SK-N-SH treated with all-trans-retinoic acid at 6 μM for 48 hours (cell line): ENCODE data around the gene C11orf21.
A peak's percentile ranks its signal among the peaks of the same experiment; 100 is the strongest.

Experiments used
- ATAC-seq: fragments of 200-7000 bp; cut with Tn5 transposase; 3 replicates; pipeline ENCODE4 v1.9.1; 2020; ENCODE audit warnings: mild to moderate bottlenecking, moderate library complexity
- ARNTL ChIP-seq: fragments of 450-650 bp; formaldehyde crosslinking; IDR thresholded peaks from 2 replicates; pipeline ENCODE4 v1.5.0; 2020; ENCODE audit warnings: low read depth, mild to moderate bottlenecking, moderate library complexity, borderline replicate concordance
- CSDC2 ChIP-seq: fragments of 250-450 bp; sonication (Bioruptor Pico); IDR thresholded peaks from 2 replicates; pipeline ENCODE4 v1.5.0; 2020; ENCODE audit warnings: mild to moderate bottlenecking, moderate library complexity
- ESRRG ChIP-seq: fragments of 250-450 bp; sonication (Bioruptor Pico); IDR thresholded peaks from 2 replicates; pipeline ENCODE4 v1.6.1; 2021; ENCODE audit warnings: mild to moderate bottlenecking
- GLIS3 ChIP-seq: fragments of 250-450 bp; sonication (Bioruptor Pico); IDR thresholded peaks from 2 replicates; pipeline ENCODE4 v1.5.0; 2020; ENCODE audit warnings: mild to moderate bottlenecking, moderate library complexity
- ISL1 ChIP-seq: fragments of 250-450 bp; sonication (Bioruptor Pico); IDR thresholded peaks from 2 replicates; pipeline ENCODE4 v2.1.2; 2022; ENCODE audit warnings: mild to moderate bottlenecking, moderate library complexity
- OSR1 ChIP-seq: fragments of 250-450 bp; sonication (Bioruptor Pico); IDR thresholded peaks from 2 replicates; pipeline ENCODE4 v1.8.0; 2022; ENCODE audit warnings: moderate library complexity, mild to moderate bottlenecking, inconsistent platforms
- PATZ1 ChIP-seq: fragments of 250-450 bp; sonication (Bioruptor Pico); IDR thresholded peaks from 2 replicates; pipeline ENCODE4 v1.8.0; 2020; ENCODE audit warnings: mild to moderate bottlenecking, moderate library complexity, borderline replicate concordance
- PPARA ChIP-seq: fragments of 250-450 bp; sonication (Bioruptor Pico); IDR thresholded peaks from 2 replicates; pipeline ENCODE4 v1.5.0; 2020; ENCODE audit warnings: mild to moderate bottlenecking, borderline replicate concordance
- RARB ChIP-seq: fragments of 250-450 bp; sonication (Bioruptor Pico); IDR thresholded peaks from 2 replicates; pipeline ENCODE4 v1.8.0; 2021; ENCODE audit warnings: mild to moderate bottlenecking, moderate library complexity
- SNAI2 ChIP-seq: fragments of 250-450 bp; sonication (Bioruptor Pico); IDR thresholded peaks from 2 replicates; pipeline ENCODE4 v1.5.0; 2020; ENCODE audit warnings: mild to moderate bottlenecking, moderate library complexity
- TCF4 ChIP-seq: fragments of 250-450 bp; sonication (Bioruptor Pico); IDR thresholded peaks from 2 replicates; pipeline ENCODE4 v1.8.0; 2021; ENCODE audit warnings: mild to moderate bottlenecking, moderate library complexity, borderline replicate concordance
- TOX ChIP-seq: fragments of 250-450 bp; sonication (Bioruptor Pico); IDR thresholded peaks from 2 replicates; pipeline ENCODE4 v1.8.0; 2021; ENCODE audit warnings: mild to moderate bottlenecking, moderate library complexity, borderline replicate concordance
- TSHZ2 ChIP-seq: fragments of 250-450 bp; sonication (Bioruptor Pico); IDR thresholded peaks from 2 replicates; pipeline ENCODE4 v1.5.0; 2020; ENCODE audit warnings: mild to moderate bottlenecking, moderate library complexity
- ZC3H10 ChIP-seq: fragments of 250-450 bp; sonication (Bioruptor Pico); IDR thresholded peaks from 2 replicates; pipeline ENCODE4 v1.5.1; 2021; ENCODE audit warnings: mild to moderate bottlenecking, moderate library complexity
- ZFP3 ChIP-seq: fragments of 250-450 bp; sonication (Bioruptor Pico); IDR thresholded peaks from 2 replicates; pipeline ENCODE4 v1.5.0; 2020; ENCODE audit warnings: mild to moderate bottlenecking, moderate library complexity
- ZFP30 ChIP-seq: fragments of 450-650 bp; formaldehyde crosslinking; IDR thresholded peaks from 2 replicates; pipeline ENCODE4 v1.5.0; 2022; ENCODE audit warnings: mild to moderate bottlenecking, moderate library complexity
- ZNF8 ChIP-seq: fragments of 450-650 bp; formaldehyde crosslinking; IDR thresholded peaks from 2 replicates; pipeline ENCODE4 v1.5.0; 2020; ENCODE audit warnings: mild to moderate bottlenecking, moderate library complexity
- TF ChIP-seq, protein P1 (sequence below): fragments of 250-450 bp; sonication (Bioruptor Pico); IDR thresholded peaks from 2 replicates; pipeline ENCODE4 v1.5.1; 2021; ENCODE audit warnings: mild to moderate bottlenecking, moderate library complexity
- TF ChIP-seq, protein P2 (sequence below): fragments of 250-450 bp; sonication (Bioruptor Pico); IDR thresholded peaks from 2 replicates; pipeline ENCODE4 v1.8.0; 2021; ENCODE audit warnings: low read depth, mild to moderate bottlenecking, moderate library complexity, borderline replicate concordance

Gene C11orf21

GRCh38 chr11:2269601-2270321 lies 32.0 kb downstream of the C11orf21 start:
- no peak for TF ChIP-seq RARB (CRISPR knock-in tag)
- TF ChIP-seq, protein P1, sequence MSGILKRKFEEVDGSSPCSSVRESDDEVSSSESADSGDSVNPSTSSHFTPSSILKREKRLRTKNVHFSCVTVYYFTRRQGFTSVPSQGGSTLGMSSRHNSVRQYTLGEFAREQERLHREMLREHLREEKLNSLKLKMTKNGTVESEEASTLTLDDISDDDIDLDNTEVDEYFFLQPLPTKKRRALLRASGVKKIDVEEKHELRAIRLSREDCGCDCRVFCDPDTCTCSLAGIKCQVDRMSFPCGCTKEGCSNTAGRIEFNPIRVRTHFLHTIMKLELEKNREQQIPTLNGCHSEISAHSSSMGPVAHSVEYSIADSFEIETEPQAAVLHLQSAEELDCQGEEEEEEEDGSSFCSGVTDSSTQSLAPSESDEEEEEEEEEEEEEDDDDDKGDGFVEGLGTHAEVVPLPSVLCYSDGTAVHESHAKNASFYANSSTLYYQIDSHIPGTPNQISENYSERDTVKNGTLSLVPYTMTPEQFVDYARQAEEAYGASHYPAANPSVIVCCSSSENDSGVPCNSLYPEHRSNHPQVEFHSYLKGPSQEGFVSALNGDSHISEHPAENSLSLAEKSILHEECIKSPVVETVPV (CRISPR knock-in tag): no peak
- no peak for TF ChIP-seq ZC3H10
- no peak for TF ChIP-seq ZNF8 (CRISPR knock-in tag)
- TF ChIP-seq ARNTL (CRISPR knock-in tag): no peak
- no peak for TF ChIP-seq ESRRG
- TF ChIP-seq ZFP3 (CRISPR knock-in tag): no peak
- no peak for TF ChIP-seq PPARA (CRISPR knock-in tag)
- ATAC-seq: peak; percentile 68

DNA sequence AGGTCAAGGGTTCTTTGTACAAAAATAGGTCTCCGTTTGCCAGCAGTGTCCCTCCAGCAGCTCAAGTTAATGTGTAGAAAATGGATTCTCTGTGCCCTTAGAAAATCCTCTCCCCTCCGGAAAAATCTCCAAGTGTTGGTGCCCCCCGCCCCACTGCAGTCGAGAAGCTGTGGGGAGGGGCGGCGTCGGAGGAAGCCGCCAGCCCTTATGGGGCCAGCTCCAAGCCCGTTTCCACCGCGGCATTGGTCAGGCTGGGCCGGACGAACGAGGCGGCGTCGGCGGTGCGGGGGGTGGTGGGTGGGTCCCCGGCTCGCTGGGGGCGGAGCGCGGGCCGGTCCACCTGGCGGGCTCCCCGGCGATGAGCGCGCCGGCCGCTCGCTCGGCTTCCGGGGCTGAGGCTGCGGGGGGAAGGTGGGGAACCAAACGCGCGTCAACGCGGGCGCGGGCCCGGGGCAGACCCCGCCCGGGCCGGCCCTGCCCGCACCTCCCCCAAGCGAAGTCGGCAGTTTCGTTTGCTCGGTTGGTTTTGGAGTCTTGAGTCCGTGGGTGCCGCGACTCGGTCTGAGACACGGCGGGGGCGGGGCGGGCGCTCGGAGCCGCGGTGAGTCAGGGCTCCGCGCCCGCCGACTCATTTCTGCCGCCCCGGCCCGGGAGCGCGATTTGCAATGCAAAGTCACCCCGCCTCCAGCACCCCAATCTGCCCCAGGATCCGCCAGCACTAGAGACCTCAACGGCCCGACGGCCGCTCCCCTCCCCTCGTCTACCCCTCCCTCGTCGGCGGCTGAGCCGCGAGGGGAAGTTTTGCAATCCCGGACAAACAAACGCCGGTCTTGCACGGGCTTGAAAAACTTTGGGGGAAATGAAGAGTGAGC lies 32.8 kb downstream of the C11orf21 start:
- no peak for TF ChIP-seq CSDC2 (CRISPR knock-in tag)
- no peak for TF ChIP-seq TOX
- TF ChIP-seq, protein P2, sequence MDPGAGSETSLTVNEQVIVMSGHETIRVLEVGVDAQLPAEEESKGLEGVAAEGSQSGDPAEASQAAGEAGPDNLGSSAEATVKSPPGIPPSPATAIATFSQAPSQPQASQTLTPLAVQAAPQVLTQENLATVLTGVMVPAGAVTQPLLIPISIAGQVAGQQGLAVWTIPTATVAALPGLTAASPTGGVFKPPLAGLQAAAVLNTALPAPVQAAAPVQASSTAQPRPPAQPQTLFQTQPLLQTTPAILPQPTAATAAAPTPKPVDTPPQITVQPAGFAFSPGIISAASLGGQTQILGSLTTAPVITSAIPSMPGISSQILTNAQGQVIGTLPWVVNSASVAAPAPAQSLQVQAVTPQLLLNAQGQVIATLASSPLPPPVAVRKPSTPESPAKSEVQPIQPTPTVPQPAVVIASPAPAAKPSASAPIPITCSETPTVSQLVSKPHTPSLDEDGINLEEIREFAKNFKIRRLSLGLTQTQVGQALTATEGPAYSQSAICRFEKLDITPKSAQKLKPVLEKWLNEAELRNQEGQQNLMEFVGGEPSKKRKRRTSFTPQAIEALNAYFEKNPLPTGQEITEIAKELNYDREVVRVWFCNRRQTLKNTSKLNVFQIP (CRISPR knock-in tag): no peak
- no peak for TF ChIP-seq OSR1 (CRISPR knock-in tag)
- TF ChIP-seq TCF4 (CRISPR knock-in tag): no peak

DNA sequence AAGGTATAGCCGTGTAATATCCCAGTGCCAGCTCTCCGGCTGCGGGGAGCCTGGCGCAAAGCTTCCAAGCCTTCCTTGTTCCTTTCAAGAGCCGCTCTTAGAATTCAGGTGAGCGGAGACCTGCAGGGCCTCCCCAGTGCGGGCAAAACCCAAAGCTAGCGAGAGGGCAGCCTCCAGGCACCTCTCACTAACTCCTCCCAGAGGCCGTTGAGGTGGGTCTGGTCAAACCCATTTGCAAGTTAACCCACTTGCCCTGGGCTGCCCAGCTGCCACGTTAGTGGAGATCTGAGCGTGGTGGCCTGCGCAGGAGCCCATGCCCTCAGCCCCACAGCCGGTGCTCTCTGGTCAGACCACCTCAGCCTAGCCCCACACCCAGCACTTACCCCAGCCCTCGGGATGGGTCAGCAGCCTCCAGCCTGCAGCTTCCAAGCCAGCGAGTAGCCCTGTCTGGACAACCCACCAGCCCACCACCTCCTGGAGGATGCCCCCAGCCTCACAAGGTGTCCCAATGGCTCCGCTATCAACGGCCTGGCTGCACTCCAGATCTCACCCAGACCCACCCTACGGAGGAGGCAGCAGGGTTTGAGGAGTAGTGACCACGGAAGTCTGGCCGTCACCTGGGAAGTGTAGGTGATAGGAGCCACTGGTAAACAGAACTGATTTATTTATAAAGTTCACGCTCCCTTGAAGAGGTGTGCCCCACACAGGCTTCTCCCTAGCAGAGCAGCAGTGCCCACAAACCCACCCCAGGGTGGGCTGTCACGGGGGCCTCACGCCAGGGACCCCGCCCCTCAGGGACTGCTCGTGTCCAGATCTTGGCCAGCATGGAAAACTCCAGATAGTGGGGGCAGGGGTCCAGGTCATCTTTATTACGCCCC lies 33.6 kb downstream of the C11orf21 start:
- TF ChIP-seq RARB (CRISPR knock-in tag): no peak
- no peak for TF ChIP-seq PPARA (CRISPR knock-in tag)
- no peak for TF ChIP-seq CSDC2 (CRISPR knock-in tag)
- no peak for TF ChIP-seq OSR1 (CRISPR knock-in tag)
- TF ChIP-seq ESRRG: no peak
- TF ChIP-seq, protein P1 (CRISPR knock-in tag): no peak
- no peak for TF ChIP-seq TSHZ2 (CRISPR knock-in tag)
- TF ChIP-seq TCF4 (CRISPR knock-in tag): no peak
- TF ChIP-seq ZC3H10: no peak
- no peak for TF ChIP-seq SNAI2 (CRISPR knock-in tag)
- no peak for TF ChIP-seq ISL1 (CRISPR knock-in tag)
- no peak for TF ChIP-seq ZFP3 (CRISPR knock-in tag)
- no peak for TF ChIP-seq ARNTL (CRISPR knock-in tag)
- TF ChIP-seq, protein P2 (CRISPR knock-in tag): no peak
- no peak for TF ChIP-seq PATZ1
- TF ChIP-seq GLIS3: no peak
- no peak for TF ChIP-seq ZFP30 (CRISPR knock-in tag)
- TF ChIP-seq ZNF8 (CRISPR knock-in tag): no peak
- ATAC-seq: no peak

More for the DNA sequence above, 32.8 kb downstream of the C11orf21 start:
- ATAC-seq: no peak
